K562 treated with DMSO at 1 percent for 48 hours (cell line): ENCODE data around the gene CASP7. TPM values are rescaled to one million over a fixed set of nuclear protein-coding genes. Genes with fewer than 3 reads are reported as not detected.

ENCODE experiments used
- total RNA-seq: library from RNA; unstranded; fragments of 300-600 nt; gene quantifications from 2 replicates; pipeline ENCODE4 v1.2.3, GENCODE V29; 2022; ENCODE audit warnings: low replicate concordance; ENCODE audit errors: extremely low read depth

The CASP7 gene
- total RNA-seq = not detected in 2 replicates

GRCh38 chr10:113679463-113680189 lies at the start of gene CASP7:
CASP7 (plus strand) TSS chr10:113679912; CDS start chr10:113697494, 17,582 bp downstream.

GRCh38 chr10:113663908-113664307 lies 15.8 kb upstream of the CASP7 start, which contains the start of gene NRAP:
NRAP (minus strand) TSS chr10:113664041; CDS start chr10:113663882, 159 bp downstream.

GRCh38 chr10:113751181-113751732 lies 71.5 kb downstream of the CASP7 start, which contains the start of gene PLEKHS1:
PLEKHS1 (plus strand) TSS chr10:113751682; CDS start chr10:113755278, 3,596 bp downstream.

Other genes starting within 250 kb of the CASP7 start
- not detected in 2 replicates for gene HABP2, start 126.9 kb upstream of the CASP7 start, total RNA-seq
- gene NRAP, start 15.9 kb upstream of the CASP7 start, total RNA-seq = not detected in 2 replicates
- gene PLEKHS1, start 71.8 kb downstream of the CASP7 start, total RNA-seq = not detected in 2 replicates
- not detected in 2 replicates for gene DCLRE1A, start 174.2 kb downstream of the CASP7 start, total RNA-seq
- gene NHLRC2, start 174.7 kb downstream of the CASP7 start, total RNA-seq = not detected in 2 replicates